Stimulated activated CD8-positive, alpha-beta memory T cell treated with anti-CD3 and anti-CD28 coated beads, Interleukin-15, amount 100 ng/mL, for 4 hours (primary cell): ENCODE measurements around the gene AQP12B.
"Not testable (repeated sequence)": the region's sequence is repeated elsewhere in the genome, so short reads cannot be mapped to it uniquely, and the experiment has no call there.

Experiments
- DNase-seq, 2 donors: peaks; one replicate each; pipeline ENCODE4 v3.0.0-alpha.2; 2020; ENCODE audit warnings: low read depth in 2 of 2

Gene AQP12B

GRCh38 chr2:240682431-240683224 lies at the start of gene AQP12B:
AQP12B (minus strand) TSS chr2:240682885; CDS start chr2:240682837, 48 bp downstream.
- DNase-seq: not testable (repeated sequence)

DNA sequence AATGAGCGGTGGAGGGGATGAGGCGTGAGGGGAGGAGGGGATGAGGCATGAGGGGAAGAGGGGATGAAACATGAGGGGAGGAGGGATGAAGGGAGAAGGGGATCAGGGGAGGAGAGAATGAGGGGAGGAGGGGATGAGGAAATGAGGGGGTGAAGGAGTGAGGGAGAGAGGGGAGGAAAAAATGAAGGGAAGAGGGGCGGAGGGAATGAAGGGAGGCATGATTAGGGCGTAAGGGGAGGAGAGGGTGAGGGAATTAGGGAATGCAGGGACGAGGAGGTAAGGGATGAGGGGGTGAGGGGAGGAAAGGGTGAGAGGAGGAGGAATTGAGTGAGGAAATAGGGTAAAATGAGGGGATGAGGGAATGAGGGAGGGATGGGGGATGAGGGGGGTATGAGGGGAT lies 49.5 kb upstream of the AQP12B start:
- no peak for DNase-seq

DNA sequence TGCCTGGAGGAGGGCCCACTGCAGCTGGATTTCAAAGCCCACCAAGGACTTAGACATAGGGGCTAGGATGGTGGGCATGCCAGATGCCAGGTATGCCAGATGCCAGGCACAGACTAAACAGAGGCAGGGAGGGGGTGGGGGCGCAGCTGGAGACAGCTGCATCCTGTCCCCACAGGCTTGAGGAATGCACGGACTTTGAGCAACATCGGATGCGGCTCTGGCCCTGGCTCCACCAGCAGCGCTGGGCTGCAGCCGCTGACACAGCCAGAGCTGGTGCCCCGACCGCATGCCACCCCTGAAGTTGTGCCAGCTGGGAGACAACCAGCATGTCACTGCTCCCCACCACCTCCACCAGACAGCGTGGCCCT lies 48.5 kb upstream of the AQP12B start:
- no peak for DNase-seq

DNA sequence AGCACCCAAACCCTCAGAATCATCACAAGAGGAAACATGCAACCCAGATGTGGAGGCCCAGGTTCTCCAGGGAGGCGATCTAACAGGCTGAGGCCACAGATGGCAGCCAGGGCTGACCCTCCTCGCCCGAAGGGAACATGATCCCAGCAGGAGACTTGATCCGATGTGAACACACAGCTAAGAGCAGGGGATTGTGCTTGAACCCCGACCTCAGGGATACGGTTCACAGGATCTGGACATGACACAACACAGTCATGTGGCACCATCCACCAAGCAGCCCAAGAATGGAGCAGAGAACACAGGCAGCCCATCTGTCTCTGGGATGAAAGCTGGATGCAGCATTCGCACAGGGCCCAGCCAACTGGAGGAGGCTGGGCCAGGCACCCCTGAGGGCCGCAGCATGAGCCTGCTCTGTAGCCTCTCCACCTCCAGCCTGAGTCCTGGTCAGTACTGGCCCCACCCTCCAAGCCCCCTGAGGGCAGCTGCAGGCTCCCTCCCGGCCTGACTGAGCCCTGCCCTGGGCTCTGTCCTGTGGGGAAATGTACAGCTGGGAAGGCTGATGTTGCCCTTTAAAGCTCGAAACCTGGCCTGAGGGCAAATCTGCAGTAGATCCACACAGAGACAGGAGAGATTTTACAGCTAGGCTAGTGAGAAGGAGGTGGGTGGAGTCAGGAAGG lies 48.0 kb upstream of the AQP12B start:
- DNase-seq: no peak

GRCh38 chr2:240728827-240729226 lies 46.1 kb upstream of the AQP12B start:
- DNase-seq: no peak

- DNase-seq: no peak
Measured at GRCh38 chr2:240728361-240728760, 45.7 kb upstream of the AQP12B start.

GRCh38 chr2:240727913-240728312 lies 45.2 kb upstream of the AQP12B start:
- DNase-seq: no peak

DNA sequence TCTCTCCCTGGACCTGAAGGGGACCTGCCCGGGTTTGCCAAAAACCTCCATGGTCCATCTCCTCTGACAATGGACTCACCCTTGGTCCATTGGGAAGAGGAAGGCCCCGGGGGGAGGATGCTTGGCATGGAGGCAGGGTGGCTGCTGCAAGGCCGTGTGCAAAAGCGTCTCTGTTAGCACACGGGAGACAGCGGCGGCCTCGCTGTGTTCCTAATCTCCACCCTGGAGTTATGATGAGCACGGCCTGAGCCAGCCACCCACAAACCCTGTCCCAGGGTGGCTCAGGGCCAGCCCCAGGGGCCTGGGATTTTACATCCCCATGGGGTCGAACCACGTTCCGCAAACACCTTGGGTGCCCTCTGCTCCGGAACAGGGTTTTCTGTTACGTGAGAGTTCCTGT lies 44.8 kb upstream of the AQP12B start:
- no peak for DNase-seq

- no peak for DNase-seq
Measured at GRCh38 chr2:240726876-240727275, 44.2 kb upstream of the AQP12B start.

DNA sequence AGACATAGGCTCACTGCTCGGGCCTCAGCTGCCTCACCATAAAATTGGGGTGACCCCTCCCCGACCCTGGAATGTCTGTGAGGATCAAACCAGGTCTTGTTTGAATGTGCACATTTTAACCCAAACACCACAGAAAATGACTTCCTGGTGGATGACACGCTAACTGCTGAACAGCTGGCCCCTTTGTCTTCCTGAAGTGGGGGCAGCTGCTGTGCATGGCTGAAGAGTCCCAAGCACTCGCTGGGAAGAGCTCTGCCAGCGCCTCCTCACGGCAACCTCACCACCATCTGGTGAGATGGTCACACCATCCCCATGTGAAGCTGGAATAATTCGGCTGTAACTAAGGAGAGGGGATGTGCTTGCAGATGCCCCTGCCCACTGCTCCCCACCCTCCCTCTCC lies 43.0 kb upstream of the AQP12B start:
- no peak for DNase-seq

- no peak for DNase-seq
Measured at GRCh38 chr2:240725266-240725665, 42.6 kb upstream of the AQP12B start.

DNA sequence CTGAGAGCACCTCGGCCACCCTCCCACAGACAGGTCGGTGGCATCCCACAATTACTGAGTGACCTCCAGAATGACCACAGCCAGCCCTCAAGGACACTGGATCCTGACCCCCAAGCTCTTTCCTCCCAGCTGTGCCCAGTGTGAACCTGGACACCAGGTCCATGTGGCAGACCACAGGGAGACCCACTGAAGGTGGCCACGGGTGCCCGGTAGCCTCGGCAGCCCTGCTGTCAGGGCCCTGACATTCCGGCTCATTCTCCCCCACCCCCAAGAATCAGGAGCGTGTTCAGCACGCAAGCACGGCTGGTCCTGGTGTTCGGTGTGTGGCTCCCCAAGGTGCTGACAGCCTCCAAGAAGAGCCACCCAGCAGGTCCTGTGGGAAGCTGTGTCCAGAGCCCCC lies 41.7 kb upstream of the AQP12B start:
- no peak for DNase-seq

DNA sequence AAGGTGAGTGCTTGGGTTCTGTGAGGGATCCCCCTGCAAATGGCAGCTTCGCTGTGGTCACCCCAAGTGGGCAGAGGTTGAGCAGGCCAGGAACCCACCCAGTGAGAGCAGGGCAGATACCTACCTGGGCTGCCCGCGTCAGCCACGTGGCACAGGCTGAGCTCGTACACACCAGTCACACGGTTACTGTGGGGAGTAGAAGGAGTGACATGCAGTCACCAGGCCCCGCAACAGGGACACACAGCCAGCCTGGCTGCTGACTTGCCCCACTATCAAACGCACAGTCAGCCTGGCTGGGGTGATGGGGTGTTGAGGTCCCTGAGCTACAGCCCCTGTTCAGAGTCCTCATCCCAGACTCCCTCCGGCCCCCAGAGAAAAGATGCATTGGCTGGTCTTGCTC lies 41.2 kb upstream of the AQP12B start:
- no peak for DNase-seq

DNA sequence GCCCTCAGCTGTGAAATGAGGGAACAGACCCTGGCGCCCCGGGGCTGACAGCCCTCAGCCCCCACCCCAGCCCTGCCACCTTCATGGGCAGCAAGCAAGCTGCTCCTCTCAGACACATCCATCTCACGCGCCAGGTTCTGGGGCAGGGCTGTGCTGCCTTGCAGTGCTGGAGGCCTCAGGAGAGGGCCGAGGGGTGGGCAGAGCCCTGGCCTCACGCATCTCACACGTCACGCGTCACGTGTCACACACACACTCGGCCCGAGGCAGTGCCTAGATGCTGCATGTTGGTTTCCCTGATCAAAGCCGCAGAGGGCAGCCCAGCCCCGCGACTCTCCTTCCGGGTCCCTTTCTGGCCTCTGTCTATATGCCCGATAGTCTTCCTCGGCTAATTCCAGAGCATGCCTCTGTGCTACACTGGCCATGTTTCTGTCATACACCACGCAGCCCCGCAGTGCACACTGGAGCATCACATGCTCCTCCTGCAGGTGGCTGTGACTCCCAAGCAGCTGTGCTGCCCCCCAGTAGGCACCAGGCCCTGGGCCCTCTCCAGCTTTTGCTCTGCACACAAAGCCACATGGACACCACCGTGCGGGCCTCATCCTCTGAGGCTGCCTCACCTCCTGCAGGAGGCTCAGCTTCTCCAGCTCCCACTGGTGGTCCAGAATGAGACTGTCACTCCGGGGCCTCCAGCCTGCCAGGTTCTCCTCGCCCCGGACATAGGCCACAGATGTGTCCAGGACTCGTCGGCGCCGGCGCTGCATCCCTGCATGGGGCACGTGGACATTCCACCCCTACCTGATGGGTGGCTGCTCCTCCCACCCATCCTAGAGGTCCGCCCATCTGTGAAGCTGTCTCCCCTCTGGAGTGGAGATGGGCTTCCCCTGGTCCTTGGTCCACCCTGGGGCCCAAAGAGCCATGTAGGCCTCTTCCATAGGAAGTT lies 40.4 kb upstream of the AQP12B start:
- no peak for DNase-seq

GRCh38 chr2:240722376-240722775 lies 39.7 kb upstream of the AQP12B start:
- no peak for DNase-seq

DNA sequence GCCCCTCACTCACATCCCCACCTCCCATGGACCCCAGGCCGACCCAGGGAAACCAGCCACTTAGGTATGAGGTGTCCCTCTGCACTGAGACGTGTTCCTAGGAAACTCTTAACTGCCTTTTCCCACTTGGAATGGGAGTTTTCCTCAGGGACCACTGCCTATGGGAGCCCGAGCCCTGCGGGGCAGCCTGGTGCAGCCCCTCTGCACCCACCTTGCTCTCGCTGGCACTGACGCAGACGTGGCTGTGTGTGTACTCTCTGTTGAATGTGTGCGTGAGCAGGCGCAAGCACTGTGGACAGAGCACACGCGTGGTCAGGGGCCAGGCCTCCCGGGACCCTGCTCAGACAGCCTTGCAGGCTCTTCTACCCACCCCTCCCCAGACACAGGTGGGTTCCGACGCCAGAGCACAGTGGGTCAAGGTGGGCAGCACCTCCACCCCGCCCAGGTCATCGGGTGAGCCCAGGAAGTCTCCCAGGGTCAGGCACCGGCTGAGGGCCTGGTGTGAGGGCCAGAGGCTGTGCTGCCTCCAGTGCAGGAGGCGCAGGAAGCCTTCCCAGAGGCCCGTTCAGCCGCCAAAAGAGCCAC lies 39.0 kb upstream of the AQP12B start:
- no peak for DNase-seq

DNA sequence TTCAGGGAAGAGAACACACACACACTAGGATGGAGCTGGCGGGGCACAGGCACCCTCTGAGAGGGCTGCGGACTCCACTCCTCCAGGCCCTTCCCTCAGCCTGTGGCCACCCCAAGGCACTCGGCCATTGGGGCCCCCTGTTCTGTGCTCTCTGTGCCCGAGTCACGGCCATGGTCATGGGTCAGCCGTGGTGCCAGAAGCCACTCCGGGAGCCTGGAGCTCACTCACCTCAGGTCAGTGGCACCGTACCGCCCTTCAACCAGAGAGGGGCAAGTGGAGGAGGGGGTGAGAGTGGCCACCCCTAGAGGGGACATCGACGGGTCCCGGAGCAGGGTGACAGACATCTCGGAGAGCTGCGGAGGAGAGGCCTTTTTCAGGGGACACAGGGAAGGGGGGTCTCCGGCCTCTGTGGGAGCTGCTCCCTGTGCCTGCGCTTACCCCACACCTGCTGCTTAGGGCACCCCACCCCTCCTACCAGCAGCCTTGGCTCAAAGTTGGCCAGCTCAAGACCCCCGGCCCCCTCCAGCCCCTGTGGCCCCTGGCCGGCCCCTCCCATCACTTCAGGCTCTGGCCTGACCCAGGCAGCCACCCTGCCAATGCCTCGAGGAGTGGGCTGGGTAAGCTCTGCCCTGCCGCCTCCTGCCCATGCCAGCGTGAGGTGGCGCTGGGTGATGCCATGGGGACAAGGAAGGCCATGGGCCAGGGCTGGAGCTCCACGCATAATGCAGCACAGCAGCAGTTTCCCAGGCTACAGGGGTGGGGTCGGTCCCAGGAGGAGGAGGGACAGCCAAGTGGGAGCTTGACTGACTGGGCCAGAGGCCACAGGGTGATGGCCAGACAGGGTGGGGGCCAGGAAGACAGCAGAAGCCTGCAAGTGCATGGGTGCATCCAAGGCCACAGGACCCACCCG lies 38.3 kb upstream of the AQP12B start:
- DNase-seq: no peak

DNA sequence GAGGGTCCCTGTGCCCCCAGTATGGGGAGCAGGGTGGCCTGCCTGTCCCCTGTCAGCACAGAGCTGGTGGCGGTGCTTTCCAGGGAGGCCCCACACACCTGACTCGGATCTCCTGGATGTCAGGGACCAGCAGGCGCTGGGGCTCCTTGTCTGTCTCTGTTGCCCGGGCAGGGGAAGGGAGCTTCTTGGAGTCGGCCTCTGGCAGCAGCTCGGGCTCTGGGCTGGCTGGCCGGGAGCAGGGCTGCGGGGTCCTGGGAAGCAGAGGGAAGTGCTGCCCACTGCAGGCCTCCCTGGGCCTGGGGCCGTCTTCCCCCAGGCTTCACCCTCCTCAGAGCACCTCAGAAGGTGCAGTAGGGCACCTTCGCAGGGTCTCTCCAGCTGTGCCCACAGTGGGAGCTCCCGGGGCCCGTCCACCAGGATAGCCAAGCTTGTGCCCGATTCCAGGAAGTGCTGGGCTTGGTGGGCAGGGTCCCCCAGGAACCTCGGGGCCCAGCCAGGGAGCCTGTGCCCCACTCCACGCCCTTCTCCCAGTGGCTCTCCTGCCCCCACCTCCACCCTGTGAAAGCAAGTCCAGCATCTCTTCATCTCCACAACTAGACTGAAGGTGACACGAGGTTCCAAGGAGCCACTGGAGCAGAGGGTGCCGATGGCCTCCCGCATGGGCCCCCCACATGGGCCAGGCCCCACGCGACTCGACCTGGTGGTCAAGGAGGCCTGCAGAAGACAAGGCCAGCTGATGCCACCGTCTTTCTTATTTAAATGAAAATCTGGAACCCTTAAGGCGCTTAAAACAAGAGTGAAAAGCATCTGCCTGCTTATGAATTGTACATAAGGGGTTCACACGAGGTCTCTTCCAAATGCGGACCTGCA lies 37.2 kb upstream of the AQP12B start:
- DNase-seq: no peak

DNA sequence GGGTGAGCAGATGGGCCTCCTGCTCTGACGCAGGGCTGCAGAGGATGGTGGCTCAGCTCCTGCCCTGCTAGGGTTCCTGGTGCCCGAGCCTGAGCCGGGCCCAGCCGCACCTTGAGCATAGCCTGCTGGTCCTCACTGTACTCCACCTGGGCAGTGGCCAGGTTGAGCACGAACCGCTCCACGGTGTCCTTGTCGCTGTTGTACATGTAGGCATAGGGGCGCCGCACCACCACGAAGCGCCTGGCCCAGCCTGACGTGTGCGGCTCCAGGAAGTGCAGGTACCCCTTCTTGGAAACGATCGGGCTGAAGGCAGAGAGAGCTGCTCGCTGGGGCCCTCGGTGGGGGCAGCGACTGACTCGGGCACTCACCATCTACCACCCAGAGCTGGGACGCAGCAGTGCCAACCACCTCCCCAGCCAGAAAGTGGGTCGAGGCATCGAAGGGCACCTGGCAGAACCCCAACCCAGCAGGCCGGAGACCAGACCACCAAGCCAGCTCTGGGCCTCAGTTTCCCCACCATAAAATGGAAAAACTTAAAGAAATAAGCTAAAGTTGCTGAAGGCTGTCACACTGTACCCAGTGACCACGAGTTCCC lies 36.3 kb upstream of the AQP12B start:
- no peak for DNase-seq
